KMS-11 (cell line): ENCODE results near the gene SCNM1.
"Not testable (repeated sequence)": the region's sequence is repeated elsewhere in the genome, so short reads cannot be mapped to it uniquely, and the experiment has no call there.

Experiments used
- H2AFZ ChIP-seq: fragments of 200-600 bp; sonication (generic); 2 replicates; pipeline ENCODE4 v1.6.1; 2016; ENCODE audit warnings: antibody characterized with exemption, mixed run types, low read depth
- H3K27ac ChIP-seq: fragments of 200-600 bp; sonication (generic); 2 replicates; pipeline ENCODE4 v1.6.1; 2016; ENCODE audit warnings: mild to moderate bottlenecking, mixed run types
- H3K27me3 ChIP-seq: fragments of 200-600 bp; sonication (generic); 2 replicates; pipeline ENCODE4 v1.6.1; 2017; ENCODE audit warnings: mild to moderate bottlenecking, low read depth, mixed run types, moderate library complexity; ENCODE audit not compliant: insufficient read depth
- H3K36me3 ChIP-seq: fragments of 200-600 bp; sonication (generic); 2 replicates; pipeline ENCODE4 v1.6.1; 2017; ENCODE audit warnings: mild to moderate bottlenecking, mixed run types; ENCODE audit not compliant: insufficient read depth
- H3K4me1 ChIP-seq: fragments of 200-600 bp; sonication (generic); 2 replicates; pipeline ENCODE4 v1.6.1; 2016; ENCODE audit warnings: mild to moderate bottlenecking, low read depth, mixed run types; ENCODE audit not compliant: poor library complexity, severe bottlenecking
- H3K4me2 ChIP-seq: fragments of 200-600 bp; sonication (generic); 2 replicates; pipeline ENCODE4 v1.7.0; 2016; ENCODE audit warnings: mild to moderate bottlenecking, mixed run types
- H3K4me3 ChIP-seq: fragments of 200-600 bp; sonication (generic); IDR thresholded peaks from 2 replicates; pipeline ENCODE4 v1.6.1; 2017; ENCODE audit warnings: low read depth, low read length, mixed read lengths; ENCODE audit not compliant: insufficient read depth
- H3K79me2 ChIP-seq: fragments of 200-600 bp; sonication (generic); 2 replicates; pipeline ENCODE4 v1.6.1; 2016; ENCODE audit warnings: low read depth, mixed run types; ENCODE audit not compliant: insufficient read depth
- H3K9ac ChIP-seq: fragments of 200-600 bp; sonication (generic); 2 replicates; pipeline ENCODE4 v1.6.1; 2016; ENCODE audit warnings: mild to moderate bottlenecking, mixed run types
- H4K20me1 ChIP-seq: fragments of 200-600 bp; sonication (generic); 2 replicates; pipeline ENCODE4 v1.6.1; 2016; ENCODE audit warnings: mild to moderate bottlenecking, mixed run types; ENCODE audit not compliant: insufficient read depth
- CTCF ChIP-seq: fragments of 200-600 bp; sonication (generic); conservative IDR thresholded peaks from 2 replicates; pipeline ENCODE4 v1.6.1; 2017; ENCODE audit warnings: low read depth, mild to moderate bottlenecking, antibody characterized with exemption, low read length, moderate library complexity, mixed read lengths

The SCNM1 gene

DNA sequence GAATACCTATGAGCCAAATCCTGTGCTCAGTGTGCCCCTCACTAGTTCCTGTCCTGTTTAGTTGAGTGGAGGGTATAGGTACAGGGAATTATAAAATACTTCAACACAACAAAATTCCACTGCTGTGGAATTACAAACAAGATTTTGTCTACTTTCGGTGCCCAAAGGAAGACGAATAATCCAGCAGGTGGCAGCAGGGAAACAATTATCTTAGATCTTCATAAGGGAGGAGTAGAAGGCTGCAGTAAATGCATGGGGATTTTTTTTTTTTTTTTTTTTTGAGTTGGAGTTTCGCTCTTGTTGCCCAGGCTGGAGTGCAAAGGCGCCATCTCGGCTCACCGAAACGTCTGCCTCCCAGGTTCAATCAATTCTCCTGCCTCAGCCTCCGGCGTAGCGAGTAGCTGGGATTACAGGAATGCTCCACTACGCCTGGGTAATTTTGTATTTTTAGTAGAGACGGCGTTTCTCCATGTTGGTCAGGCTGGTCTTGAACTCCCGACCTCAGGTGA, 30.4 kb downstream of the SCNM1 start:
- Histone ChIP-seq H3K4me3 (peak overlapping the region; percentile 16), H3K4me2 (peak overlapping the region; percentile 67), H4K20me1 (no peaks in the 10 kb centered on the region), H3K4me1 (peaks cover 34% of the 10 kb centered on the region), H3K27me3 (peaks cover 20% of the 10 kb centered on the region), H2AFZ (peak overlapping the region; percentile 60), H3K27ac (peak overlapping the region; percentile 2; the same call in 1 of the 2 replicates), H3K36me3 (no peaks in the 10 kb centered on the region), H3K9ac (peak overlapping the region; percentile 2; the same call in 1 of the 2 replicates), H3K79me2 (peaks cover 29% of the 10 kb centered on the region)
- peak; percentile 93 for TF ChIP-seq CTCF

GRCh38 chr1:151197863-151198253, 31.9 kb downstream of the SCNM1 start:
- peak overlapping the region; percentile 69; the same call in 1 of the 2 replicates for H3K27ac ChIP-seq

GRCh38 chr1:151198254-151199127, 32.5 kb downstream of the SCNM1 start, which contains the start of gene PIP5K1A:
Gene PIP5K1A (plus strand): TSS chr1:151198552. CDS start chr1:151198997, 445 bp downstream.
- H3K27me3 ChIP-seq, result peaks cover 9% of the 10 kb centered on the region
- H3K4me3 ChIP-seq, result peak within 1 kb of the TSS; percentile 100
- H4K20me1 ChIP-seq, result no peaks in the 10 kb centered on the region
- H3K9ac ChIP-seq, result peak within 1 kb of the TSS; percentile 84
- H2AFZ ChIP-seq, result peak within 1 kb of the TSS; percentile 53
- peaks cover 42% of the 10 kb centered on the region for H3K4me1 ChIP-seq
- TF ChIP-seq CTCF, result no peak
- peak within 1 kb of the TSS; percentile 75 for H3K4me2 ChIP-seq
- peaks cover 51% of the 10 kb centered on the region for H3K79me2 ChIP-seq
- H3K36me3 ChIP-seq, result peaks cover 5% of the 10 kb centered on the region; the same call in 1 of the 2 replicates
- H3K27ac ChIP-seq, result peak within 1 kb of the TSS; percentile 69

More at GRCh38 chr1:151197863-151198253, 31.9 kb downstream of the SCNM1 start:
- Histone ChIP-seq H4K20me1 (no peaks in the 10 kb centered on the region), H3K9ac (no peak overlapping the region), H3K4me2 (peak overlapping the region; percentile 75), H3K79me2 (peaks cover 45% of the 10 kb centered on the region), H2AFZ (peak overlapping the region; percentile 53), H3K36me3 (peaks cover 3% of the 10 kb centered on the region; the same call in 1 of the 2 replicates), H3K4me3 (peak overlapping the region; percentile 100), H3K27me3 (peaks cover 15% of the 10 kb centered on the region), H3K4me1 (peaks cover 42% of the 10 kb centered on the region)
- no peak for TF ChIP-seq CTCF

GRCh38 chr1:151199873-151200581, 34.1 kb downstream of the SCNM1 start:
- H3K4me3 ChIP-seq, result peak overlapping the region; percentile 100
- H3K36me3 ChIP-seq, result peaks cover 5% of the 10 kb centered on the region; the same call in 1 of the 2 replicates
- peaks cover 66% of the 10 kb centered on the region for H3K79me2 ChIP-seq
- H2AFZ ChIP-seq, result no peak overlapping the region
- H3K27me3 ChIP-seq, result no peaks in the 10 kb centered on the region; the same call in 1 of the 2 replicates
- no peak for TF ChIP-seq CTCF
- peak overlapping the region; percentile 84; the same call in 1 of the 2 replicates for H3K9ac ChIP-seq
- H3K4me2 ChIP-seq, result peak overlapping the region; percentile 75
- H3K27ac ChIP-seq, result no peak overlapping the region
- peaks cover 7% of the 10 kb centered on the region; the same call in 1 of the 2 replicates for H4K20me1 ChIP-seq
- peaks cover 46% of the 10 kb centered on the region for H3K4me1 ChIP-seq

- not testable (repeated sequence) for H3K4me3 ChIP-seq, H2AFZ ChIP-seq, H3K9ac ChIP-seq, H3K27ac ChIP-seq, H4K20me1 ChIP-seq, H3K4me2 ChIP-seq, H3K27me3 ChIP-seq
- peaks cover 21% of the 10 kb centered on the region for H3K4me1 ChIP-seq
- H3K79me2 ChIP-seq, result peaks cover 99% of the 10 kb centered on the region
- peaks cover 23% of the 10 kb centered on the region; the same call in 1 of the 2 replicates for H3K36me3 ChIP-seq
Observed at GRCh38 chr1:151205381-151205965, 39.5 kb downstream of the SCNM1 start.
